ENCODE measurements around the gene CTTNBP2NL.

CTTNBP2NL gene

GRCh38 chr1:112507921-112508277, 111.9 kb downstream of the CTTNBP2NL start:
- peak; percentile 12 for DNase-seq (ENCODE audit: low read depth)

GRCh38 chr1:112508278-112509004, 112.4 kb downstream of the CTTNBP2NL start, which contains the start of gene WNT2B:
Gene WNT2B (plus strand): TSS chr1:112508965. CDS start chr1:112509263, 298 bp downstream.
- peak; percentile 40 for DNase-seq (ENCODE audit: low read depth)

- no peak for DNase-seq (ENCODE audit: low read depth)
These were observed 113.1 kb downstream of the CTTNBP2NL start for GRCh38 chr1:112509005-112509659.

GRCh38 chr1:112509660-112510178, 113.7 kb downstream of the CTTNBP2NL start:
- DNase-seq (ENCODE audit: low read depth) = no peak

- DNase-seq (ENCODE audit: low read depth) = no peak
These were observed 114.3 kb downstream of the CTTNBP2NL start for GRCh38 chr1:112510340-112510739.

All from activated T-helper 1 cell treated with Interleukin-2 at 50 U/mL for 16 hours (primary cell).